Gastroesophageal sphincter (tissue), 3 donors: ENCODE data around the gene MDGA2.

Experiments
- EP300 ChIP-seq: sonication (generic); formaldehyde crosslinking; IDR thresholded peaks from one replicate; pipeline ENCODE4 v1.6.1; 2017; ENCODE audit warnings: antibody characterized with exemption, mild to moderate bottlenecking
- TF ChIP-seq, protein P1 (sequence below), 4 experiments: fragments of 200-600 bp in 2 of 4; fragments of 450-650 bp in 2 of 4; sonication (generic) in 1 of 4; IDR thresholded peaks; one replicate each; pipeline ENCODE4 v1.5.1; 2017 to 2019; ENCODE audit warnings: antibody characterized with exemption in 4 of 4, mild to moderate bottlenecking in 2 of 4, moderate library complexity in 2 of 4

DNA sequence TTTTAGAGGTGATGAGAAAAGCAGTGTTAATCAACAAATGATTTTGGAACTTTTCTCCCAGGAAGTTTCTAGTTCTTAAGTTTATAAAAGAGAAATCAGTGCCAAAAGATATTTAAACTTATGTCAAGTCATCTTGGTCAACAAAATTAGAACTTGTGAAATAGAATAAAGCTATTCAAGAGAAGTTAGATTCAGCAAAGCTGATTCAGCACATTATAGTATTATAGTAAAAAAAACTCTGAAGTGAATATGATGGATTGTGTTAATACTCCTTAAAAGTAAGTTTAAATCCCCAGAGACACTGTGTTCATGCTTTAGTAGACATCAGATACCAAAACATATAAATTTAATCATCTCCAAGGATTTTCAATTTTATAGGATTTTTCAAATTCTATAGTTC, 813.7 kb downstream of the MDGA2 start:
- TF ChIP-seq, protein P1, sequence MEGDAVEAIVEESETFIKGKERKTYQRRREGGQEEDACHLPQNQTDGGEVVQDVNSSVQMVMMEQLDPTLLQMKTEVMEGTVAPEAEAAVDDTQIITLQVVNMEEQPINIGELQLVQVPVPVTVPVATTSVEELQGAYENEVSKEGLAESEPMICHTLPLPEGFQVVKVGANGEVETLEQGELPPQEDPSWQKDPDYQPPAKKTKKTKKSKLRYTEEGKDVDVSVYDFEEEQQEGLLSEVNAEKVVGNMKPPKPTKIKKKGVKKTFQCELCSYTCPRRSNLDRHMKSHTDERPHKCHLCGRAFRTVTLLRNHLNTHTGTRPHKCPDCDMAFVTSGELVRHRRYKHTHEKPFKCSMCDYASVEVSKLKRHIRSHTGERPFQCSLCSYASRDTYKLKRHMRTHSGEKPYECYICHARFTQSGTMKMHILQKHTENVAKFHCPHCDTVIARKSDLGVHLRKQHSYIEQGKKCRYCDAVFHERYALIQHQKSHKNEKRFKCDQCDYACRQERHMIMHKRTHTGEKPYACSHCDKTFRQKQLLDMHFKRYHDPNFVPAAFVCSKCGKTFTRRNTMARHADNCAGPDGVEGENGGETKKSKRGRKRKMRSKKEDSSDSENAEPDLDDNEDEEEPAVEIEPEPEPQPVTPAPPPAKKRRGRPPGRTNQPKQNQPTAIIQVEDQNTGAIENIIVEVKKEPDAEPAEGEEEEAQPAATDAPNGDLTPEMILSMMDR (IDR thresholded peaks at IDR 0.05): no peak
- no peak for TF ChIP-seq EP300
